NCI-H226 (cell line): ENCODE results near the gene HOXC4.

Source experiments
- DNase-seq: peaks from one replicate; pipeline ENCODE4 v3.0.0-alpha.2; 2015

HOXC4 gene

GRCh38 chr12:54016051-54016450 is 37.6 kb upstream of the HOXC4 start:
- DNase-seq: no peak

GRCh38 chr12:54016478-54016964 is 37.1 kb upstream of the HOXC4 start:
- peak; percentile 78 for DNase-seq

- DNase-seq: no peak
Measured at GRCh38 chr12:54017027-54017788, 36.4 kb upstream of the HOXC4 start.

GRCh38 chr12:54017878-54018467 is 35.7 kb upstream of the HOXC4 start:
- peak; percentile 93 for DNase-seq

GRCh38 chr12:54018468-54018984 is 35.1 kb upstream of the HOXC4 start:
- DNase-seq: no peak

- DNase-seq: no peak
Measured at GRCh38 chr12:54019091-54019811, 34.4 kb upstream of the HOXC4 start.

GRCh38 chr12:54019924-54020590 is 33.6 kb upstream of the HOXC4 start:
- DNase-seq: no peak

GRCh38 chr12:54020591-54021405 is 32.8 kb upstream of the HOXC4 start:
- DNase-seq: no peak

GRCh38 chr12:54021432-54022013 is 32.1 kb upstream of the HOXC4 start:
- no peak for DNase-seq

GRCh38 chr12:54022960-54023884 is 30.4 kb upstream of the HOXC4 start:
- DNase-seq: no peak

GRCh38 chr12:54024127-54024526 is 29.5 kb upstream of the HOXC4 start:
- no peak for DNase-seq

- DNase-seq: no peak
Measured at GRCh38 chr12:54024581-54025305, 28.9 kb upstream of the HOXC4 start.

- no peak for DNase-seq
Measured at GRCh38 chr12:54025499-54026405, 27.9 kb upstream of the HOXC4 start.

GRCh38 chr12:54026640-54027441 is 26.8 kb upstream of the HOXC4 start:
- DNase-seq: no peak

- DNase-seq: no peak
Measured at GRCh38 chr12:54027442-54027786, 26.2 kb upstream of the HOXC4 start.

- no peak for DNase-seq
Measured at GRCh38 chr12:54028314-54029201, 25.1 kb upstream of the HOXC4 start, which contains the start of gene HOXC6. Gene HOXC6, plus strand, starts transcription at chr12:54028440. Its CDS starts 82 bp downstream, at chr12:54028522.
